ENCODE results near the gene MPPED1.

MPPED1 gene

GRCh38 chr22:43555561-43556515, 144.0 kb downstream of the MPPED1 start:
- no peak overlapping the region for H3K9ac ChIP-seq (ENCODE audit: low read length)

More at GRCh38 chr22:43555561-43556515, 144.0 kb downstream of the MPPED1 start:
- no peaks in the 10 kb centered on the region for H4K20me1 ChIP-seq (ENCODE audit: low read depth, low read length)
- H3F3A ChIP-seq (ENCODE audit: insufficient read depth) = no peaks in the 10 kb centered on the region
- no peak overlapping the region for H3K27ac ChIP-seq (ENCODE audit: low read depth, low read length)
- H3K36me3 ChIP-seq (ENCODE audit: low read length) = no peaks in the 10 kb centered on the region
- H2AFZ ChIP-seq (ENCODE audit: low read depth, low read length, severe bottlenecking) = no peak overlapping the region
- H3K79me2 ChIP-seq (ENCODE audit: insufficient read depth, low read length) = no peaks in the 10 kb centered on the region
- H3K4me3 ChIP-seq (ENCODE audit: insufficient read depth, low read length, poor library complexity, severe bottlenecking) = no peak overlapping the region
- TF ChIP-seq CTCF (IDR thresholded peaks at IDR 0.05; ENCODE audit: insufficient read depth, low read length, poor library complexity, severe bottlenecking) = no peak
- no peak for TF ChIP-seq EZH2phosphoT487 (conservative IDR thresholded peaks at IDR 0.05; ENCODE audit: low read length)
- no peak overlapping the region for H3K4me2 ChIP-seq (ENCODE audit: low read depth, low read length, poor library complexity, severe bottlenecking)
- H3K27me3 ChIP-seq (ENCODE audit: low read length) = 0 out of 2 replicates have a peak, but pooled peaks cover 3% of the 10 kb centered on the region
- H3K9me3 ChIP-seq (ENCODE audit: insufficient read depth, low read length) = no peaks in the 10 kb centered on the region
- H3K9me2 ChIP-seq (replicated peaks; ENCODE audit: insufficient read depth, low read length) = no peaks in the 10 kb centered on the region

Data from SU-DHL-6 (cell line).